HepG2 (cell line): ENCODE data around the gene THOC7. TPM values are rescaled to one million over a fixed set of nuclear protein-coding genes. Genes with fewer than 3 reads are reported as not detected.

Experiments used
- ASH2L ChIP-seq: fragments of 300-600, 200-600 bp; sonication (generic); IDR thresholded peaks from 2 replicates; pipeline ENCODE4 v1.7.0; 2017; ENCODE audit warnings: low read depth, mild to moderate bottlenecking, moderate library complexity, mixed read lengths, low read length; ENCODE audit not compliant: insufficient read length
- ATF4 ChIP-seq, 2 experiments: fragments of 450-650 bp in 1 of 2; sonication (generic) in 1 of 2; formaldehyde crosslinking; IDR thresholded peaks; 2 replicates each; pipeline versions ENCODE4 v1.5.0 to v1.8.0; 2020 to 2022; ENCODE audit warnings: mild to moderate bottlenecking in 1 of 2, missing genetic modification reagents in 1 of 2
- GLI4 ChIP-seq: sonication (generic); formaldehyde crosslinking; IDR thresholded peaks from 2 replicates; pipeline ENCODE4 v1.5.1; 2020; ENCODE audit warnings: missing genetic modification reagents, mild to moderate bottlenecking, moderate library complexity, borderline replicate concordance
- IRF2 ChIP-seq: IDR thresholded peaks from 2 replicates; pipeline ENCODE4 v1.6.1; 2018; ENCODE audit warnings: missing genetic modification reagents, missing compliant biosample characterization
- JUN ChIP-seq: sonication (generic); formaldehyde crosslinking; IDR thresholded peaks from 2 replicates; pipeline ENCODE4 v1.4.0; 2020; ENCODE audit warnings: mild to moderate bottlenecking, missing genetic modification reagents
- KDM2A ChIP-seq: sonication (generic); formaldehyde crosslinking; IDR thresholded peaks from 2 replicates; pipeline ENCODE4 v1.4.0; 2020; ENCODE audit warnings: low read depth, missing genetic modification reagents, borderline replicate concordance
- KMT2A ChIP-seq: sonication (generic); formaldehyde crosslinking; IDR thresholded peaks from 2 replicates; pipeline ENCODE4 v1.4.0; 2020; ENCODE audit warnings: missing genetic modification reagents
- MIER2 ChIP-seq: IDR thresholded peaks from 2 replicates; pipeline ENCODE4 v1.6.1; 2016; ENCODE audit warnings: missing biosample characterization, missing genetic modification reagents
- SRSF4 ChIP-seq: fragments of 200-400 bp; formaldehyde crosslinking; IDR thresholded peaks from one replicate; pipeline ENCODE4 v1.6.1; 2018; ENCODE audit warnings: mild to moderate bottlenecking, low read depth, low read length, moderate library complexity; ENCODE audit not compliant: poor library complexity, severe bottlenecking
- ZFP36L1 ChIP-seq: sonication (generic); formaldehyde crosslinking; IDR thresholded peaks from 2 replicates; pipeline ENCODE4 v1.8.0; 2022; ENCODE audit warnings: mild to moderate bottlenecking, missing genetic modification reagents, moderate library complexity
- ZFY ChIP-seq: sonication (generic); formaldehyde crosslinking; IDR thresholded peaks from 2 replicates; pipeline ENCODE4 v1.4.0; 2020; ENCODE audit warnings: missing genetic modification reagents
- ZNF160 ChIP-seq: sonication (generic); formaldehyde crosslinking; IDR thresholded peaks from 2 replicates; pipeline ENCODE4 v1.8.0; 2022; ENCODE audit warnings: mild to moderate bottlenecking, inconsistent platforms, missing genetic modification reagents
- ZNF263 ChIP-seq: sonication (generic); formaldehyde crosslinking; IDR thresholded peaks from 2 replicates; pipeline ENCODE4 v1.4.0; 2020; ENCODE audit warnings: missing genetic modification reagents
- ZNF451 ChIP-seq: sonication (generic); formaldehyde crosslinking; IDR thresholded peaks from 2 replicates; pipeline ENCODE4 v1.5.0; 2020; ENCODE audit warnings: mild to moderate bottlenecking, missing genetic modification reagents
- polyA plus RNA-seq, 8 experiments: library from polyadenylated mRNA; depleted of rRNA in 3 of 8; stranded (reverse) in 7 of 8; unstranded in 1 of 8; fragments of >200 nt; fragmentation: Illumina TruSeq in 4 of 8; extraction: Trizol in 4 of 8; gene quantifications; 2 replicates each; pipeline versions ENCODE4 v1.2.1 to v1.2.3, GENCODE V29; 2011 to 2016; ENCODE audit warnings: low read depth in 4 of 8, missing spikeins in 1 of 8, mixed read lengths in 1 of 8; ENCODE audit not compliant: insufficient read depth in 1 of 8
- total RNA-seq, 5 experiments: library from RNA; depleted of rRNA; stranded (reverse); fragments of >200 nt; fragmentation: Illumina TruSeq; extraction: Trizol; gene quantifications; 2 replicates each; pipeline ENCODE4 v1.2.3, GENCODE V29; 2016; ENCODE audit warnings: low read depth in 1 of 5
- TF ChIP-seq, protein P1 (sequence below): IDR thresholded peaks from 2 replicates; pipeline ENCODE4 v1.6.1; 2012; ENCODE audit warnings: low read length, improper control_type of control experiment

THOC7 gene
- total and polyA plus RNA-seq, 2 of the 13 experiments (the other 11 are each of a cell fraction or from before 2014, with no cell fraction given): 32.8 to 63.5 TPM

DNA sequence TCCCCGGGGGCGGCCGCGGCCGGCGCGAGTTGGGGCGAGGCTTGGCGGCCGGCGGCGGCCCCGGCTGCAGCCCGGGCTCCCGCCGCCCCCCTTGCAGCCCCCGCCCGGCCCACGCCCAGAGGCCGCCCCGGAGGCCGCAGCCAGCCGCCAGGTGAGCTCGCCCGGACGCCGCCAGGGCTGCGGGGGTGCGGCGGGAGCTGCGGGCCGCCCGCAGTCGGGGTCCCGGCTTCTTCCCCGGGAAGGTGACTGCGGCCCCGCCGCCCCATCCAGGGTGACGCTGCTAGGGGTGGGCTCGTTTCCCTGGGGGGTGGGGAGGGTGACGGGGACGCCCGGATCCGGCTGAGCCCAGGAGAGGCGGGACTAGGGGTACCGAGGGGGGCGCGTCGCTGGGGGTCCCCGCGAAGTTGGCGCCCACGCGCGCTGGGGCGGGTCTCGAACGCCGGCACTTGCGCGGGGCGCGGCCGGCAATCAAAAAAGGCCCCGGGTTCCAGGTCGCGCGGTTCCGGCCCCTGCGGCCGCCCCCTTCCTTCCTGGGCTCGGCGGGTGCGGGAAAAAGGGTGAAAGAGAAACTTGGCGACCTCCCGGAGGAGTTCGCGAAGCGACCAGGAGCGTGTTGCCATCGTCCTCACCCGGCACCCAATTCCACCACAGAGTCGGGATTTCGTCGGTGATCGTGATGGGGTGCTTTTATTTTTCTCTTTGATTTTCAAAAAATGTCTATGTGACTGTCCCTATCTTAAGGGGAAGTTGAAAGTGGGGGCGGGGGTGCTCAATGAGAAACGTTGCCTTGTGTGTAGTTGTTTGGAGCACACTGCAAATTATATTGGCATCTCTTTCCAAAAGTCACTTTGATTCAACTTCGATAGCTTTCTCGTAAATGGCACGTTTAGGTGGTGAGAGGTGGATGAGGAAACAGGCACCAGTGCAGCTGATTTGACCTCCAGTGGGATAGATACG is 681 bp upstream of the THOC7 start (continued):
- TF ChIP-seq ZFP36L1 (CRISPR knock-in tag): 0 out of 2 replicates have a peak, but pooled peaks have one; percentile 29
- TF ChIP-seq KMT2A (CRISPR knock-in tag): peak; percentile 84
- TF ChIP-seq JUN: no peak
- TF ChIP-seq KDM2A (CRISPR knock-in tag): peak; percentile 69; the same call in 1 of the 2 replicates
- TF ChIP-seq SRSF4: no peak
- TF ChIP-seq ZNF451 (CRISPR knock-in tag): no peak
- TF ChIP-seq IRF2 (CRISPR knock-in tag): peak; percentile 19; the same call in 1 of the 2 replicates
- TF ChIP-seq GLI4 (CRISPR knock-in tag): no peak
- TF ChIP-seq, protein P1, sequence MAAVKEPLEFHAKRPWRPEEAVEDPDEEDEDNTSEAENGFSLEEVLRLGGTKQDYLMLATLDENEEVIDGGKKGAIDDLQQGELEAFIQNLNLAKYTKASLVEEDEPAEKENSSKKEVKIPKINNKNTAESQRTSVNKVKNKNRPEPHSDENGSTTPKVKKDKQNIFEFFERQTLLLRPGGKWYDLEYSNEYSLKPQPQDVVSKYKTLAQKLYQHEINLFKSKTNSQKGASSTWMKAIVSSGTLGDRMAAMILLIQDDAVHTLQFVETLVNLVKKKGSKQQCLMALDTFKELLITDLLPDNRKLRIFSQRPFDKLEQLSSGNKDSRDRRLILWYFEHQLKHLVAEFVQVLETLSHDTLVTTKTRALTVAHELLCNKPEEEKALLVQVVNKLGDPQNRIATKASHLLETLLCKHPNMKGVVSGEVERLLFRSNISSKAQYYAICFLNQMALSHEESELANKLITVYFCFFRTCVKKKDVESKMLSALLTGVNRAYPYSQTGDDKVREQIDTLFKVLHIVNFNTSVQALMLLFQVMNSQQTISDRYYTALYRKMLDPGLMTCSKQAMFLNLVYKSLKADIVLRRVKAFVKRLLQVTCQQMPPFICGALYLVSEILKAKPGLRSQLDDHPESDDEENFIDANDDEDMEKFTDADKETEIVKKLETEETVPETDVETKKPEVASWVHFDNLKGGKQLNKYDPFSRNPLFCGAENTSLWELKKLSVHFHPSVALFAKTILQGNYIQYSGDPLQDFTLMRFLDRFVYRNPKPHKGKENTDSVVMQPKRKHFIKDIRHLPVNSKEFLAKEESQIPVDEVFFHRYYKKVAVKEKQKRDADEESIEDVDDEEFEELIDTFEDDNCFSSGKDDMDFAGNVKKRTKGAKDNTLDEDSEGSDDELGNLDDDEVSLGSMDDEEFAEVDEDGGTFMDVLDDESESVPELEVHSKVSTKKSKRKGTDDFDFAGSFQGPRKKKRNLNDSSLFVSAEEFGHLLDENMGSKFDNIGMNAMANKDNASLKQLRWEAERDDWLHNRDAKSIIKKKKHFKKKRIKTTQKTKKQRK: no peak
- no peak for TF ChIP-seq ATF4 (CRISPR knock-in tag; IDR thresholded peaks at IDR 0.05)
- TF ChIP-seq MIER2: no peak
- TF ChIP-seq ZFY: no peak; the same call in 1 of the 2 replicates
- peak; percentile 64 for TF ChIP-seq ASH2L
- no peak for TF ChIP-seq ZNF263
- no peak for TF ChIP-seq ZNF160 (CRISPR knock-in tag)
- TF ChIP-seq, all 625 proteins: peak for 36
